HG02571 (cell line): Measurements from ENCODE around the gene LRRC9.

Source experiments
- ATAC-seq: cut with Tn5 transposase; IDR thresholded peaks from one replicate; pipeline ENCODE4 v1.9.1; 2021; ENCODE audit warnings: mild to moderate bottlenecking, moderate library complexity; ENCODE audit not compliant: unreplicated experiment

LRRC9 gene

DNA sequence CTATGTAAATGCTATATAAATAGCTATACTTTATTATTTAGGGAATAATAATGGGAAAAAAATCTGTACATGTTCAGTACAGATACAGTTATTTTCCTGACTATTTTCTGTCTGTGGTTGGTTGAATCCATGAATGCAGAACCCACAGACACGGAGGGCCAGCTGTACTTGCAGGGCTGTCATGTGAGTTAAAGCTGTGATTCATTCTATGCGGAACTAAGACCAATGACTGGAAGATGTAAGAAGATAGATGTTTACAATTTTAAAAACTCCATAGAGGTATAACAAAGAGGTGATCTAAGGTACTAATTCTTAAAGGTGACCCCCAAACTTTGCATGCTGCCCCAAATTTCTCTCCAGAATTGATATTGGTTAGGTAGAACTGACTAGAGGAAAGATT is 186.4 kb downstream of the LRRC9 start:
- no peak for ATAC-seq

DNA sequence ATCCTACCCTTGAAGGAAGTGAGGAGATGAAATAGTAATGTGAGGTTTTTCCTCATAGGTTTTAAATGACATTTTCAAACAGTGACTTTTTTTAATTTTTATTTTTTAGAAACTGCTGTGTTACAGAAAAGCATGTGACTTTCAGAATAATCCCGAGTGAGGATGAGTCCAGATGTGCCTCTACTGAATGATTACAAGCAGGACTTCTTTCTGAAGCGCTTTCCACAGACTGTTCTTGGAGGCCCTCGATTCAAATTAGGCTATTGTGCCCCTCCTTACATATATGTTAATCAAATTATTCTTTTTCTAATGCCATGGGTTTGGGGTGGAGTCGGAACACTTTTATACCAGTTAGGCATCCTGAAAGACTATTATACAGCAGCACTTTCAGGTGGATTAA is 187.5 kb downstream of the LRRC9 start:
- no peak for ATAC-seq

DNA sequence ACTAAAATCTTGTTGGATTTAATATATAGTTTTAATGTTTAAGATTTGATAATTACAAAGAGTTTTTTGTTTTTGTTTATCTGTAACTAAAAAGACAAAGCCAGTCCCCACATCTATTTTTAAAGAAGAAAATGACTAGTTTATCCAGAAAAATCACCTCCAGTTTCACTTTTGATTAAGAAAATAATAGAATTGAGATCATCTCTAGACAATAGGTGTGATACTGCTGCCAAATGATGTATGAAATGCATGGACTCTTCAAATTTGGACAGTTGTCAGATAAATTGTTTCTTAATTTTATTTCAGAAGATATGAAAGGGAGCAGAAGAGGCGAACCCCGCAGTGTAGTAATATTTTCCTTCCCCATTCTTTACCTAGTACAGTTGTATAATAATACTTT is 191.8 kb downstream of the LRRC9 start:
- ATAC-seq = no peak
